ENCODE measurements around the gene PRPF38B.

DNA sequence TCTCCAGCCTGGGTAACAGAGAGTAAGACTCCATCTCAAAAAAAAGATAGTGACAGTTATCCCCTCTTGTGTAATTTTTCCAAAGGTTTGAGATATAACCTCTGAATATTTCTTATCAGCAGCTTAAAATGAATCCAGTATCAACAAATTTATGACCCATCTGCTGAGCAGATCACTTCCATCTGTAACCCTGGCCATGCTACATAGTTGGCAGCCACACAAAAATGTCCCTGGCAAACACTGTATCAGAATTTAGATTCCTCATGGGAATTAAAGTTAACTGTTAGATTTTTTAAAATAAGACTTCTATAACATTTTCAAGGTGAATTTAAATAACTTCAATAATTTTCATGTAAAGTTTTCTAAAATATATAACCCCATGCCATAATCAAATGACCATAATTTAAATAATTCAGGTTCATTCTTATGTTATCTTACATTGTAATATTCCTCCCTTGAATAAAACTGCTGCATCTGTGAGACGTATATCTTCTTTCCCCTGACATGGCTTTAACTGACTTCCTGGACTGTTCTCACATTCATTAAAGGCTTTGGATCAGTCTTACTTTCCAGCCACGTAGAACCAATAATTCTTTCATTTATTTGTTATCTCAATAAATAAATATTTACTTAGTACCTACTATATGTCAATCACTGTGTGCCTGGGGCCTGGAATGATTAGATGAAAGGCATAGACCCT is 5.3 kb upstream of the PRPF38B start:
- TF ChIP-seq GATA2 (IDR thresholded peaks at IDR 0.05; ENCODE audit: low read depth, low read length) (peak; percentile 47; the same call in 1 of the 2 replicates), GATA3 (IDR thresholded peaks at IDR 0.05; ENCODE audit: low read depth, low read length) (no peak)
